ENCODE results near the gene EPHB3. TPM values are rescaled to one million over a fixed set of nuclear protein-coding genes. Genes with fewer than 3 reads are reported as not detected.
A peak's percentile ranks its signal among the peaks of the same experiment; 100 is the strongest.

EPHB3 gene
- total and polyA plus RNA-seq, 12 donors = 0.38 to 4.0 (median 1.5) TPM

DNA sequence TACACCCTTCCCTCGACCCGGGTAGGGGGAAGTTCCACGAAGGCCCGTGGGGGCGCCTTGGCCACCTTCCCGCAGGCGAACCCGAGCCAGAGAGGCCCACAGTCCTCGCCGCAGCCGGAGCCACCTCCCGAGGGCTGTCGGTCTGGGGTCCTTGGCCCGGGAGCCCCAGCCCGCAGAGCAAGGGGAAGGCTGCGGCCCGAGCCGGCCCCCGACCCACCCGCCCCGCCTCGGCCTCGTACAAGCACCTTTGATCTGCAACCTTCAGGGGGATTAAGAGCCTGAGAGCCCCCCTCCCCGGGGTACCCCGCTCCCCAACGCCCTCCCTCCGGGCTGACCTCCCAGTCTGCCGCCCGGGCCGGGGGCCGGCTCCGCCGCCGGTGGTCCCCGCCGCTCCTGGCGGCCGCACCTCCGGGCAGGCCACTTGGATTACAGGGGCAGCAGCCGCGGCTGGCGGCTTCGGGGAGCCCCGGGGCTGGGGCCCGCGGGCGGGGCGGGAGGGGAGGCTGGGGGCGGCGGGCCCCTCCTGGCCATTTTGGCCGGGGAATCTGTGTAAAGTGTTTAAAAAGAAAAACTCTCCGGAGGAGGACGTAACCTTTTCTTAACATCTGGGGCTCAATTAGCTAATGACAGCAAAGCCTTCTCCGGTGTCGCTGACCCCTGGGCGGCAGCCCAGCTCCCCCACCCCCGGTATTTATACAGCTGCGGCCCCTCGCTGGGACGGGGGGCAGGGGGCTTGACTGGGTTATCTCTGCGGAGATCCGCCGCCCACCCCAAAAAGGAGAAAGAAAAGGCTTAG is 40.2 kb downstream of the EPHB3 start:
- peaks cover 10 to 46% (median 35%) of the 10 kb centered on the region in 9 donors for H3K4me1 ChIP-seq
- peak overlapping the region in 5 of 10 donors; percentile 15 to 59 (median 44) for H3K27ac ChIP-seq
- no peaks in the 10 kb centered on the region for H3K9me3 ChIP-seq
- H3K36me3 ChIP-seq = no peaks in the 10 kb centered on the region
- ATAC-seq (peak in 1 of 8 donors; percentile 7), DNase-seq (no peak)
- intact Hi-C loops (cut with DNase I) = loop anchor here in 1 of 10 donors (5.0 kb wide), 1 partner anchor 34 kb away; no protein-coding TSS in a partner anchor
- peaks cover 0 to 45% (median 18%) of the 10 kb centered on the region in 7 donors for H3K27me3 ChIP-seq
- TF ChIP-seq, protein P1, sequence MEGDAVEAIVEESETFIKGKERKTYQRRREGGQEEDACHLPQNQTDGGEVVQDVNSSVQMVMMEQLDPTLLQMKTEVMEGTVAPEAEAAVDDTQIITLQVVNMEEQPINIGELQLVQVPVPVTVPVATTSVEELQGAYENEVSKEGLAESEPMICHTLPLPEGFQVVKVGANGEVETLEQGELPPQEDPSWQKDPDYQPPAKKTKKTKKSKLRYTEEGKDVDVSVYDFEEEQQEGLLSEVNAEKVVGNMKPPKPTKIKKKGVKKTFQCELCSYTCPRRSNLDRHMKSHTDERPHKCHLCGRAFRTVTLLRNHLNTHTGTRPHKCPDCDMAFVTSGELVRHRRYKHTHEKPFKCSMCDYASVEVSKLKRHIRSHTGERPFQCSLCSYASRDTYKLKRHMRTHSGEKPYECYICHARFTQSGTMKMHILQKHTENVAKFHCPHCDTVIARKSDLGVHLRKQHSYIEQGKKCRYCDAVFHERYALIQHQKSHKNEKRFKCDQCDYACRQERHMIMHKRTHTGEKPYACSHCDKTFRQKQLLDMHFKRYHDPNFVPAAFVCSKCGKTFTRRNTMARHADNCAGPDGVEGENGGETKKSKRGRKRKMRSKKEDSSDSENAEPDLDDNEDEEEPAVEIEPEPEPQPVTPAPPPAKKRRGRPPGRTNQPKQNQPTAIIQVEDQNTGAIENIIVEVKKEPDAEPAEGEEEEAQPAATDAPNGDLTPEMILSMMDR (IDR thresholded peaks at IDR 0.05) = no peak
- WGBS, 2 donors = 33 to 41% methylated on average over 57 to 63 of the region's 63 CpGs
- peak overlapping the region in 7 of 10 donors; percentile 18 to 32 (median 24) for H3K4me3 ChIP-seq

DNA sequence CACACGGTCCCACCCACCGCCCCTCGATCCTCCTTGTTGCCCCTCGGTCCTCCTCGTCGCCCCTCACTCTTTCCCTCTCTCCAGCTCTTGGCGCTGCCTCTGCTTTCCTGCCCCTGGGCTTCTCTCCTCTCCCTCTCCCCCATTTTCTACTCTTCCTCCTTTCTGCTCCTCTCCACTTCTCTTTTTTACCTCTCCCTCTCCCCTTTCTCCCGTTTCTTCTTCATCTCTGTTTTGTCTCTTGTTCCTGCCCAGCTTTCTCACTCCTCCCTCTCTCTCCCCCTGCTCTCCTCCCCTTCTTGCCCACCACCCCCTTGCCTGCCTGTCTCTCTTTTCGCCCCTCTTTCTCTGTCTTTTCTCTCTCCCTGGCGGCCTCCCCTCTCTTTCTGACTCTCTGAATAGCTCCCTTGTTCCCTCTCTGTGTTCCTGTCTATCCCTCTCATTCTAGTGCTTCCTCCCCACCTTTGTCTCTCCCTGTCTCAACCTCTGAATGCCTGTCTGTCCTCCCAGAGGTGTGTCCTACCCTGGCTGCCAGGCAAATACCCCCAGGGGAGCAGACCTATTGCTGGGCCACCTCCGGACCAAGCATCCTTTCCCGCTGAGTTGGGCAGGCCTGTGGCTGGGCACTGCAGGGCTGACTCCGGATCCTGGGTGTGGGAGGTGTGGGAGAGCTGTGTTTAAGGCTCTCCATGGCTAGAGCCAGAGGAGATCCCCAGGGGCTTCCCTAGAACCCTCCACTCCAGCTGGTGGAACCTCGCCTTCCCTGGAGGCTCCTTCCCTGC is 41.0 kb downstream of the EPHB3 start:
- Histone ChIP-seq H3K27ac (peak overlapping the region in 5 of 10 donors; percentile 15 to 59 (median 44)), H3K4me3 (peak overlapping the region in 7 of 10 donors; percentile 18 to 32 (median 24)), H3K36me3 (no peaks in the 10 kb centered on the region), H3K9me3 (no peaks in the 10 kb centered on the region), H3K27me3 (peaks cover 0 to 45% (median 18%) of the 10 kb centered on the region in 7 donors), H3K4me1 (peaks cover 10 to 41% (median 32%) of the 10 kb centered on the region in 9 donors)
- 35 to 51% methylated on average over 14 of the region's 14 CpGs for WGBS, 2 donors
- DNase-seq (no peak), ATAC-seq (peak in 7 of 8 donors; percentile 15 to 55 (median 32))
- TF ChIP-seq, protein P1 (IDR thresholded peaks at IDR 0.05) = no peak
- intact Hi-C loops (cut with DNase I) = loop anchor here in 1 of 10 donors (5.0 kb wide), 1 partner anchor 35 kb away; no protein-coding TSS in a partner anchor

DNA sequence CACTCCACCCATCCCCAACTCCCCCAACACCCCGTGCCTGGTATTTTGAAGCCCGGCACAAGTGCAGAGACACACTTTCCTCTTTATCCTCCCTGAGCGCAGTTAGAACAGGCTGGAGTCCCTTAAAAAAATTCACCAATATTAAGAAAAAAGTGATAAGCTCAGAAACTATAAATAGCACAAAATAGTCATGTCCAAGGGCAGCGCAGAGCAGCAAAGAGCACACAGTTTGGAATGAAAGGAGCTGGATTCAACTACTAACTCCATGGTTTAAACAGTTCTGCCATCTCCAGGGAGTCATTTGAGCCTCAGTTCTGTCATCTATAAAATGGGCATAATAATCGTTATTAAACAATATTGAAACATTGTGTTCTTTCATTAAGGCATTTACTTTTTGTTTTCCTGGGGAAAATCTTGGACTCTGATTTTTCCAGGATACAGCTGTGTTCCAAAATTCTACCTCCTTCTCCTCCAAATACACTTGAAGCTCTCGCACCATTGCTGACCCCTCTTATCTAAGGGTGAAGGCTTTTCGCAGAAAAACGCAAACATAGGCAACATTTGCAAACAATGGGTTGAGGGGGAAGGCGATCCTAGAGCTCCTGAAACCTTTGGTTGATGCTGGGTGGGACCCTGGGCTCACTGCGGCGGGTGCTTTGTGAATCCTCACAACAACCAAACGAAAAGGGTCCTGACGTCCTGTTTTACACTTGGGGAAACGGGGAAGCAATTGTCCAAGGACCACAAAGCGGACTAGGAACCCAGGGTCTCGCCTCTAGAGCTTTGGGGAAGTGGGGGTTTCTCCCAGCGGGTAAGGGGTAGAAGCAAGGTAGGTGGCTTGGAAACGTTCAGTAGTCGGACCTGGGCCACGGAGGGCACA is 41.8 kb downstream of the EPHB3 start:
- ATAC-seq (peak in 6 of 8 donors; percentile 4 to 34 (median 7)), DNase-seq (no peak)
- peaks cover 10 to 39% (median 25%) of the 10 kb centered on the region in 9 donors for H3K4me1 ChIP-seq
- no peaks in the 10 kb centered on the region for H3K9me3 ChIP-seq
- no peaks in the 10 kb centered on the region for H3K36me3 ChIP-seq
- TF ChIP-seq, protein P1 (IDR thresholded peaks at IDR 0.05) = no peak
- peak overlapping the region in 5 of 10 donors; percentile 51 to 66 (median 59) for H3K27ac ChIP-seq
- 44 to 52% methylated on average over 20 of the region's 20 CpGs for WGBS, 2 donors
- H3K4me3 ChIP-seq = peak overlapping the region; percentile 21 to 64 (median 50)
- intact Hi-C loops (cut with DNase I) = loop anchor here in 1 of 10 donors (5.0 kb wide), 1 partner anchor 36 kb away; no protein-coding TSS in a partner anchor
- peaks cover 0 to 45% (median 18%) of the 10 kb centered on the region in 7 donors for H3K27me3 ChIP-seq

All from heart right ventricle (tissue), 16 donors.